HG03565 (cell line): ENCODE measurements around the gene DSG3.

ENCODE experiments used
- ATAC-seq: cut with Tn5 transposase; IDR thresholded peaks from one replicate; pipeline ENCODE4 v1.9.1; 2021; ENCODE audit warnings: mild to moderate bottlenecking, moderate library complexity; ENCODE audit not compliant: unreplicated experiment

DSG3 gene

GRCh38 chr18:31429623-31430022, 17.9 kb upstream of the DSG3 start:
- no peak for ATAC-seq

GRCh38 chr18:31430072-31430471, 17.5 kb upstream of the DSG3 start:
- ATAC-seq, result no peak

GRCh38 chr18:31430554-31430953, 17.0 kb upstream of the DSG3 start:
- ATAC-seq, result no peak

GRCh38 chr18:31432316-31432715, 15.2 kb upstream of the DSG3 start:
- ATAC-seq, result no peak

- ATAC-seq, result no peak
These were observed 10.7 kb upstream of the DSG3 start for GRCh38 chr18:31436825-31437224.

- peak; percentile 89 for ATAC-seq
These were observed 9.1 kb upstream of the DSG3 start for GRCh38 chr18:31438402-31438801.

- ATAC-seq, result no peak
These were observed 7.7 kb upstream of the DSG3 start for GRCh38 chr18:31439807-31440325.

GRCh38 chr18:31440787-31441186, 6.8 kb upstream of the DSG3 start:
- no peak for ATAC-seq

GRCh38 chr18:31441493-31441892, 6.0 kb upstream of the DSG3 start:
- ATAC-seq, result no peak

- no peak for ATAC-seq
These were observed 3.4 kb upstream of the DSG3 start for GRCh38 chr18:31444142-31444541.

GRCh38 chr18:31445908-31446307, 1.6 kb upstream of the DSG3 start:
- ATAC-seq, result no peak

GRCh38 chr18:31446854-31447253, 687 bp upstream of the DSG3 start:
- ATAC-seq, result no peak

- no peak for ATAC-seq
These were observed 2.9 kb downstream of the DSG3 start for GRCh38 chr18:31450409-31450808.

- ATAC-seq, result no peak
These were observed 4.1 kb downstream of the DSG3 start for GRCh38 chr18:31451625-31452024.

- ATAC-seq, result no peak
These were observed 6.6 kb downstream of the DSG3 start for GRCh38 chr18:31454066-31454708.

GRCh38 chr18:31469629-31470028, 22.1 kb downstream of the DSG3 start:
- ATAC-seq, result no peak

- ATAC-seq, result no peak
These were observed 31.1 kb downstream of the DSG3 start for GRCh38 chr18:31478688-31479087.

GRCh38 chr18:31482051-31482450, 34.5 kb downstream of the DSG3 start:
- ATAC-seq, result no peak

- ATAC-seq, result no peak
These were observed 35.9 kb downstream of the DSG3 start for GRCh38 chr18:31483396-31483795.

GRCh38 chr18:31484461-31484860, 36.9 kb downstream of the DSG3 start:
- no peak for ATAC-seq

- ATAC-seq, result no peak
These were observed 38.6 kb downstream of the DSG3 start for GRCh38 chr18:31486165-31486564.

- no peak for ATAC-seq
These were observed 39.9 kb downstream of the DSG3 start for GRCh38 chr18:31487246-31488015.
